ENCODE data around the gene KCNT2.
"Not testable (repeated sequence)": the region's sequence is repeated elsewhere in the genome, so short reads cannot be mapped to it uniquely, and the experiment has no call there.

KCNT2 gene

GRCh38 chr1:196544617-196545016 is 63.6 kb downstream of the KCNT2 start:
- no peak for TF ChIP-seq CTCF (IDR thresholded peaks at IDR 0.05; ENCODE audit: low read depth, low read length)
- no peak overlapping the region; the same call in 1 of the 2 replicates for H3K27ac ChIP-seq
- no peaks in the 10 kb centered on the region for H3K36me3 ChIP-seq
- no peaks in the 10 kb centered on the region for H3K27me3 ChIP-seq (ENCODE audit: insufficient read depth, low read depth, severe bottlenecking)
- no peak overlapping the region for H3K4me3 ChIP-seq (ENCODE audit: low read depth, low read length)
- no peaks in the 10 kb centered on the region for H3K9me3 ChIP-seq (ENCODE audit: severe bottlenecking)
- no peak for DNase-seq

- H3K4me3 ChIP-seq (ENCODE audit: low read depth, low read length) = no peak overlapping the region
- DNase-seq = no peak
- peaks cover 2% of the 10 kb centered on the region for H3K9me3 ChIP-seq (ENCODE audit: severe bottlenecking)
- no peak for TF ChIP-seq CTCF (IDR thresholded peaks at IDR 0.05; ENCODE audit: low read depth, low read length)
- no peaks in the 10 kb centered on the region for H3K36me3 ChIP-seq
- H3K27me3 ChIP-seq (ENCODE audit: insufficient read depth, low read depth, severe bottlenecking) = no peaks in the 10 kb centered on the region
- no peak overlapping the region for H3K27ac ChIP-seq
These were observed 64.4 kb downstream of the KCNT2 start for GRCh38 chr1:196543833-196544232.

GRCh38 chr1:196538473-196538872 is 69.8 kb downstream of the KCNT2 start:
- DNase-seq = peak; percentile 33
- H3K9me3 ChIP-seq (ENCODE audit: severe bottlenecking) = peaks cover 27% of the 10 kb centered on the region
- TF ChIP-seq CTCF (IDR thresholded peaks at IDR 0.05; ENCODE audit: low read depth, low read length) = no peak
- no peak overlapping the region for H3K4me3 ChIP-seq (ENCODE audit: low read depth, low read length)
- no peak overlapping the region for H3K27ac ChIP-seq
- no peaks in the 10 kb centered on the region for H3K27me3 ChIP-seq (ENCODE audit: insufficient read depth, low read depth, severe bottlenecking)
- H3K36me3 ChIP-seq = peaks cover 33% of the 10 kb centered on the region

GRCh38 chr1:196535727-196536126 is 72.5 kb downstream of the KCNT2 start:
- peaks cover 27% of the 10 kb centered on the region for H3K9me3 ChIP-seq (ENCODE audit: severe bottlenecking)
- no peak for TF ChIP-seq CTCF (IDR thresholded peaks at IDR 0.05; ENCODE audit: low read depth, low read length)
- no peaks in the 10 kb centered on the region for H3K27me3 ChIP-seq (ENCODE audit: insufficient read depth, low read depth, severe bottlenecking)
- DNase-seq = peak; percentile 68
- no peak overlapping the region for H3K4me3 ChIP-seq (ENCODE audit: low read depth, low read length)
- H3K27ac ChIP-seq = no peak overlapping the region
- H3K36me3 ChIP-seq = peaks cover 33% of the 10 kb centered on the region

- DNase-seq = no peak
- Histone ChIP-seq H3K36me3 (peaks cover 22% of the 10 kb centered on the region), H3K9me3 (ENCODE audit: severe bottlenecking) (peaks cover 15% of the 10 kb centered on the region), H3K27me3 (ENCODE audit: insufficient read depth, low read depth, severe bottlenecking) (no peaks in the 10 kb centered on the region), H3K4me3 (ENCODE audit: low read depth, low read length) (no peak overlapping the region), H3K27ac (no peak overlapping the region)
- TF ChIP-seq CTCF (IDR thresholded peaks at IDR 0.05; ENCODE audit: low read depth, low read length) = no peak
These were observed 76.3 kb downstream of the KCNT2 start for GRCh38 chr1:196531737-196532524.

- H3K9me3 ChIP-seq (ENCODE audit: severe bottlenecking) = peaks cover 3% of the 10 kb centered on the region
- peaks cover 7% of the 10 kb centered on the region; the same call in 1 of the 2 replicates for H3K36me3 ChIP-seq
- no peak for TF ChIP-seq CTCF (IDR thresholded peaks at IDR 0.05; ENCODE audit: low read depth, low read length)
- no peaks in the 10 kb centered on the region for H3K27me3 ChIP-seq (ENCODE audit: insufficient read depth, low read depth, severe bottlenecking)
- no peak overlapping the region for H3K27ac ChIP-seq
- no peak overlapping the region for H3K4me3 ChIP-seq (ENCODE audit: low read depth, low read length)
- no peak for DNase-seq
These were observed 80.3 kb downstream of the KCNT2 start for GRCh38 chr1:196527919-196528318.

- H3K36me3 ChIP-seq; DNase-seq; H3K9me3 ChIP-seq (ENCODE audit: severe bottlenecking); H3K27me3 ChIP-seq (ENCODE audit: insufficient read depth, low read depth, severe bottlenecking); H3K4me3 ChIP-seq (ENCODE audit: low read depth, low read length); H3K27ac ChIP-seq: not testable (repeated sequence)
These were observed 85.5 kb downstream of the KCNT2 start for GRCh38 chr1:196522574-196523345.

Measured in WERI-Rb-1 (cell line).